ENCODE measurements around the gene WDR38. TPM values are rescaled to one million over a fixed set of nuclear protein-coding genes. Genes with fewer than 3 reads are reported as not detected.

WDR38 gene
- total and polyA plus RNA-seq, 2 of the 13 experiments (the other 11 are each of a cell fraction or from before 2014, with no cell fraction given), result not detected

GRCh38 chr9:124868511-124869465 is 15.5 kb downstream of the WDR38 start (continued):
- TF ChIP-seq HNF1A (IDR thresholded peaks at IDR 0.05; ENCODE audit: low read depth) (no peak), HNF1A (CRISPR knock-in tag; IDR thresholded peaks at IDR 0.05; ENCODE audit: borderline replicate concordance) (no peak), FOXC1 (CRISPR knock-in tag; IDR thresholded peaks at IDR 0.05; ENCODE audit: borderline replicate concordance) (no peak), ZBTB26 (CRISPR knock-in tag; IDR thresholded peaks at IDR 0.05; ENCODE audit: borderline replicate concordance) (peak; percentile 38; the same call in 1 of the 2 replicates), HNRNPUL1 (IDR thresholded peaks at IDR 0.05; ENCODE audit: low read depth, low read length) (no peak), HMGXB4 (CRISPR knock-in tag; IDR thresholded peaks at IDR 0.05; ENCODE audit: borderline replicate concordance in 1 of 2, low read depth in 1 of 2) (peak; percentile 52 to 77; a peak in 3 of 4 replicates), GABPA (IDR thresholded peaks at IDR 0.05; ENCODE audit: low read depth, low read length) (peak; percentile 99), GABPA (CRISPR knock-in tag; IDR thresholded peaks at IDR 0.05; ENCODE audit: low read depth) (peak; percentile 89), ARNTL (CRISPR knock-in tag; IDR thresholded peaks at IDR 0.05) (peak; percentile 55), ZNF646 (CRISPR knock-in tag; IDR thresholded peaks at IDR 0.05) (no peak), ZNF572 (CRISPR knock-in tag; IDR thresholded peaks at IDR 0.05) (no peak), ZNF788 (CRISPR knock-in tag; IDR thresholded peaks at IDR 0.05; ENCODE audit: borderline replicate concordance) (no peak), GABPB1 (CRISPR knock-in tag; IDR thresholded peaks at IDR 0.05) (peak; percentile 95)
